K562 (cell line): Measurements from ENCODE around the gene WTAP. TPM values are rescaled to one million over a fixed set of nuclear protein-coding genes. Genes with fewer than 3 reads are reported as not detected.

Experiments
- AFF4 ChIP-seq: sonication (generic); formaldehyde crosslinking; IDR thresholded peaks from 2 replicates; pipeline ENCODE4 v1.8.0; 2023; ENCODE audit warnings: mild to moderate bottlenecking, missing genetic modification reagents
- CREM ChIP-seq: IDR thresholded peaks from 2 replicates; pipeline ENCODE4 v1.6.1; 2014; ENCODE audit warnings: antibody characterized with exemption, low read depth
- E2F3 ChIP-seq: fragments of 250-450 bp; sonication (Bioruptor Pico); IDR thresholded peaks from 2 replicates; pipeline ENCODE4 v1.4.0; 2020; ENCODE audit warnings: mild to moderate bottlenecking
- GABPA ChIP-seq: fragments of 200-800 bp; sonication (Bioruptor generic); conservative IDR thresholded peaks from 2 replicates; pipeline ENCODE4 v1.6.1; 2016; ENCODE audit warnings: low read depth, missing genetic modification characterization, missing compliant biosample characterization
- HCFC1 ChIP-seq: IDR thresholded peaks from 2 replicates; pipeline ENCODE4 v1.6.1; 2012; ENCODE audit warnings: low read depth, low read length, improper control_type of control experiment
- HMGN3 ChIP-seq: IDR thresholded peaks from 2 replicates; pipeline ENCODE4 v1.6.1; 2011; ENCODE audit warnings: borderline replicate concordance, low read depth, mild to moderate bottlenecking, mixed read lengths, low read length; ENCODE audit not compliant: insufficient read length; ENCODE audit errors: extremely low read depth
- MCM2 ChIP-seq: fragments of 450-650 bp; IDR thresholded peaks from 2 replicates; pipeline ENCODE4 v1.6.1; 2017; ENCODE audit warnings: low read depth, mild to moderate bottlenecking
- NBN ChIP-seq: fragments of 450-650 bp; IDR thresholded peaks from 2 replicates; pipeline ENCODE4 v1.6.1; 2016; ENCODE audit warnings: low read depth, mild to moderate bottlenecking
- NRF1 ChIP-seq, 2 experiments: fragments of 450-650 bp; IDR thresholded peaks in 1 of 2; conservative IDR thresholded peaks in 1 of 2; 2 replicates each; pipeline ENCODE4 v1.6.1; 2014; ENCODE audit warnings: mild to moderate bottlenecking in 2 of 2
- RBM17 ChIP-seq: fragments of 200-400 bp; formaldehyde crosslinking; IDR thresholded peaks from 2 replicates; pipeline ENCODE4 v1.6.1; 2017; ENCODE audit warnings: low read depth, mild to moderate bottlenecking, low read length, borderline replicate concordance
- RERE ChIP-seq: sonication (generic); formaldehyde crosslinking; IDR thresholded peaks from 2 replicates; pipeline ENCODE4 v1.8.0; 2023; ENCODE audit warnings: missing genetic modification reagents, mild to moderate bottlenecking, borderline replicate concordance
- U2AF1 ChIP-seq: fragments of 200-400 bp; formaldehyde crosslinking; optimal IDR thresholded peaks from 2 replicates; pipeline ENCODE3; 2017; ENCODE audit warnings: mild to moderate bottlenecking, low read depth, low read length, moderate library complexity
- ZC3H4 ChIP-seq: sonication (generic); formaldehyde crosslinking; IDR thresholded peaks from 2 replicates; pipeline ENCODE4 v1.9.0; 2021; ENCODE audit warnings: missing genetic modification reagents, borderline replicate concordance
- ZNF224 ChIP-seq: sonication (generic); formaldehyde crosslinking; IDR thresholded peaks from 2 replicates; pipeline ENCODE4 v1.8.0; 2022; ENCODE audit warnings: mild to moderate bottlenecking, missing genetic modification reagents
- ZNF639 ChIP-seq, 2 experiments: fragments of 200-800 bp in 1 of 2; sonication (Bioruptor generic) in 1 of 2; sonication (generic) in 1 of 2; formaldehyde crosslinking in 1 of 2; IDR thresholded peaks in 1 of 2; conservative IDR thresholded peaks in 1 of 2; 2 replicates each; pipeline versions ENCODE4 v1.5.0 to v1.6.1; 2016 to 2020; ENCODE audit warnings: missing compliant biosample characterization in 1 of 2, missing genetic modification characterization in 1 of 2, missing genetic modification reagents in 1 of 2
- ZNF75A ChIP-seq: fragments of 450-650 bp; formaldehyde crosslinking; IDR thresholded peaks from 2 replicates; pipeline ENCODE4 v1.4.0; 2020; ENCODE audit warnings: mild to moderate bottlenecking
- polyA plus RNA-seq, 8 experiments: library from polyadenylated mRNA; depleted of rRNA in 4 of 8; stranded (reverse) in 5 of 8; unstranded in 3 of 8; fragments of >200 nt; fragmentation: Nextera tagmentation in 2 of 8; fragmentation: Illumina TruSeq in 1 of 8; extraction: Ambion mirVana in 2 of 8; extraction: Trizol in 1 of 8; gene quantifications; 2 replicates each; pipeline versions ENCODE4 v1.2.1 to v1.2.3, GENCODE V29; 2011 to 2014; ENCODE audit warnings: inconsistent platforms in 1 of 8, missing spikeins in 1 of 8
- total RNA-seq, 7 experiments: library from RNA; depleted of rRNA in 6 of 7; stranded (reverse); fragments of >200 nt in 6 of 7; fragmentation: Illumina TruSeq in 2 of 7; extraction: Trizol in 2 of 7; gene quantifications; 2 replicates each; pipeline versions ENCODE4 v1.2.1 to v1.2.3, GENCODE V29; 2011 to 2021; ENCODE audit warnings: low replicate concordance in 1 of 7

WTAP gene
- total and polyA plus RNA-seq, 9 of the 15 experiments (the other 6 are each of a cell fraction or from before 2014, with no cell fraction given) = 52.4 to 156 (median 110) TPM

GRCh38 chr6:159761129-159761872 lies 34.0 kb downstream of the WTAP start (continued):
- 0 out of 2 replicates have a peak, but pooled peaks have one; percentile 29 for TF ChIP-seq AFF4 (CRISPR knock-in tag)
- peak; percentile 17 for TF ChIP-seq HMGN3
- TF ChIP-seq RERE (CRISPR knock-in tag) = peak; percentile 64; the same call in 1 of the 2 replicates
- 0 out of 2 replicates have a peak, but pooled peaks have one; percentile 28 for TF ChIP-seq ZNF75A
- 0 out of 2 replicates have a peak, but pooled peaks have one; percentile 61 for TF ChIP-seq ZC3H4 (CRISPR knock-in tag)
- TF ChIP-seq ZNF639 (CRISPR knock-in tag; conservative IDR thresholded peaks at IDR 0.05 in 1 of 2, IDR thresholded peaks at IDR 0.05 in 1 of 2) = peak in 1 of 2 experiments; percentile 21; a peak in 1 of 4 replicates
- TF ChIP-seq HCFC1 = peak; percentile 28
- no peak for TF ChIP-seq MCM2
- no peak for TF ChIP-seq E2F3 (CRISPR knock-in tag)
- TF ChIP-seq CREM = peak; percentile 26; the same call in 1 of the 2 replicates
- TF ChIP-seq U2AF1 = no peak
- no peak for TF ChIP-seq NRF1 (conservative IDR thresholded peaks at IDR 0.05 in 1 of 2, IDR thresholded peaks at IDR 0.05 in 1 of 2)
- no peak for TF ChIP-seq ZNF224
- no peak for TF ChIP-seq RBM17
- peak; percentile 96 for TF ChIP-seq GABPA
- TF ChIP-seq NBN = 0 out of 2 replicates have a peak, but pooled peaks have one; percentile 18
